Measurements from ENCODE around the gene PRM1. TPM values are rescaled to one million over a fixed set of nuclear protein-coding genes. Genes with fewer than 3 reads are reported as not detected.

PRM1 gene
- total RNA-seq, 3 donors from 2014 or later, result not detected

GRCh38 chr16:11259655-11260595, 21.2 kb downstream of the PRM1 start:
- H3K9me3 ChIP-seq, result no peaks in the 10 kb centered on the region
- intact Hi-C loops (cut with DNase I; ENCODE audit: low total_unique reads), result loop anchor here (5.0 kb wide), 1 partner anchor 288 kb away; no protein-coding TSS in a partner anchor
- peaks cover 2 to 8% of the 10 kb centered on the region in 2 donors for H3K4me1 ChIP-seq
- H3K27me3 ChIP-seq, result no peaks in the 10 kb centered on the region
- H3K4me3 ChIP-seq, result no peak overlapping the region
- H3K36me3 ChIP-seq, result no peaks in the 10 kb centered on the region
- H3K27ac ChIP-seq, result no peak overlapping the region
- TF ChIP-seq POLR2A (IDR thresholded peaks at IDR 0.05), result no peak
- TF ChIP-seq POLR2AphosphoS5 (IDR thresholded peaks at IDR 0.05), result no peak
- no peak for TF ChIP-seq CTCF (IDR thresholded peaks at IDR 0.05)
- DNase-seq (ENCODE audit: low spot score in 2 of 2), result no peak

- intact Hi-C loops (cut with DNase I; ENCODE audit: low total_unique reads), result loop anchor here (5.0 kb wide), 1 partner anchor 287 kb away; no protein-coding TSS in a partner anchor
- H3K27ac ChIP-seq, result peak overlapping the region; percentile 27 to 59
- H3K36me3 ChIP-seq, result no peaks in the 10 kb centered on the region
- no peaks in the 10 kb centered on the region for H3K9me3 ChIP-seq
- peak overlapping the region in 2 of 3 donors; percentile 12 to 17 for H3K4me3 ChIP-seq
- DNase-seq (ENCODE audit: low spot score in 2 of 2), result peak; percentile 60 to 66
- peaks cover 2 to 8% of the 10 kb centered on the region in 2 donors for H3K4me1 ChIP-seq
- TF ChIP-seq POLR2A (IDR thresholded peaks at IDR 0.05), result no peak
- no peak for TF ChIP-seq POLR2AphosphoS5 (IDR thresholded peaks at IDR 0.05)
- TF ChIP-seq CTCF (IDR thresholded peaks at IDR 0.05), result no peak
- H3K27me3 ChIP-seq, result no peaks in the 10 kb centered on the region
Observed at GRCh38 chr16:11258553-11259492, 22.3 kb downstream of the PRM1 start.

- H3K4me1 ChIP-seq, result peaks cover 2 to 8% of the 10 kb centered on the region in 2 donors
- no peaks in the 10 kb centered on the region for H3K27me3 ChIP-seq
- TF ChIP-seq CTCF (IDR thresholded peaks at IDR 0.05) (peak; percentile 7 to 77 (median 64)), POLR2AphosphoS5 (IDR thresholded peaks at IDR 0.05) (peak in 1 of 3 donors; percentile 22), POLR2A (IDR thresholded peaks at IDR 0.05) (no peak)
- H3K36me3 ChIP-seq, result no peaks in the 10 kb centered on the region
- DNase-seq (ENCODE audit: low spot score in 2 of 2), result peak; percentile 72 to 75
- intact Hi-C loops (cut with DNase I; ENCODE audit: low total_unique reads), result loop anchor here (5.0 kb wide), 1 partner anchor 285 kb away; no protein-coding TSS in a partner anchor
- peak overlapping the region; percentile 68 to 94 (median 84) for H3K4me3 ChIP-seq
- peak overlapping the region; percentile 98 to 99 for H3K27ac ChIP-seq
- no peaks in the 10 kb centered on the region for H3K9me3 ChIP-seq
Observed at GRCh38 chr16:11257131-11257938, 23.8 kb downstream of the PRM1 start.

GRCh38 chr16:11256661-11257130, 24.4 kb downstream of the PRM1 start:
- peak overlapping the region; percentile 98 to 99 for H3K27ac ChIP-seq
- H3K27me3 ChIP-seq, result no peaks in the 10 kb centered on the region
- H3K4me3 ChIP-seq, result peak overlapping the region; percentile 68 to 94 (median 84)
- H3K36me3 ChIP-seq, result no peaks in the 10 kb centered on the region
- DNase-seq (ENCODE audit: low spot score in 2 of 2), result no peak
- peaks cover 2 to 8% of the 10 kb centered on the region in 2 donors for H3K4me1 ChIP-seq
- intact Hi-C loops (cut with DNase I; ENCODE audit: low total_unique reads), result loop anchor here (5.0 kb wide), 1 partner anchor 284 kb away; no protein-coding TSS in a partner anchor
- TF ChIP-seq POLR2AphosphoS5 (IDR thresholded peaks at IDR 0.05) (no peak), POLR2A (IDR thresholded peaks at IDR 0.05) (no peak), CTCF (IDR thresholded peaks at IDR 0.05) (peak in 1 of 3 donors; percentile 0)
- no peaks in the 10 kb centered on the region for H3K9me3 ChIP-seq

All from breast epithelium (tissue), 4 donors.